Right lobe of liver (tissue), 6 donors: ENCODE data around the gene TTC38. TPM values are rescaled to one million over a fixed set of nuclear protein-coding genes. Genes with fewer than 3 reads are reported as not detected.
A peak's percentile ranks its signal among the peaks of the same experiment; 100 is the strongest.

Source experiments
- ATAC-seq, 4 donors: fragments of 200-7000 bp; cut with Tn5 transposase; one replicate each; pipeline ENCODE4 v1.9.1; 2020; ENCODE audit warnings: mild to moderate bottlenecking in 4 of 4, moderate library complexity in 4 of 4
- DNase-seq, 3 donors: peaks; one replicate each; pipeline ENCODE4 v3.0.0-alpha.2; 2020
- H3K27ac ChIP-seq, 3 donors: fragments of 200-600 bp; one replicate each; pipeline ENCODE4 v1.8.0; 2022
- H3K27me3 ChIP-seq, 2 donors: fragments of 200-600 bp; one replicate each; pipeline ENCODE4 v1.8.0; 2022
- H3K36me3 ChIP-seq, 4 donors: fragments of 200-600 bp; sonication (generic) in 1 of 4; one replicate each; pipeline versions ENCODE4 v1.5.1 to v1.8.0; 2017 to 2022; ENCODE audit warnings: control low read depth in 1 of 4
- H3K4me1 ChIP-seq, 4 donors: fragments of 200-600 bp; sonication (generic) in 1 of 4; one replicate each; pipeline versions ENCODE4 v1.5.1 to v1.8.0; 2017 to 2022; ENCODE audit warnings: control low read depth in 1 of 4
- H3K4me3 ChIP-seq, 3 donors: fragments of 200-600 bp; one replicate each; pipeline ENCODE4 v1.8.0; 2022
- H3K9me3 ChIP-seq, 4 donors: fragments of 200-600 bp; sonication (generic) in 1 of 4; one replicate each; pipeline versions ENCODE4 v1.5.1 to v1.8.0; 2017 to 2022; ENCODE audit warnings: control low read depth in 1 of 4
- CTCF ChIP-seq, 4 donors: fragments of 200-600 bp in 3 of 4; fragments of 450-650 bp in 1 of 4; IDR thresholded peaks; one replicate each; pipeline versions ENCODE4 v1.5.1 to v1.8.0; 2016 to 2022; ENCODE audit warnings: antibody characterized with exemption in 4 of 4, mild to moderate bottlenecking in 2 of 4
- POLR2A ChIP-seq: fragments of 450-650 bp; IDR thresholded peaks from one replicate; pipeline ENCODE4 v1.6.1; 2017; ENCODE audit warnings: antibody characterized with exemption, mild to moderate bottlenecking
- WGBS: methylation state at CpG from one replicate; pipeline ENCODE4 v1.1.6; 2018; ENCODE audit warnings: low coverage, low lambda C conversion rate; ENCODE audit not compliant: insufficient coverage; ENCODE audit errors: missing lambda C conversion rate; 5-methylcytosine and 5-hydroxymethylcytosine counted together
- intact Hi-C, 2 donors: fragments of 100-400 bp; cut with DNase I; formaldehyde crosslinking; loops; one replicate each; pipeline versions ENCODE4 v1.11.2 to v1.14.1; 2022
- total RNA-seq, 6 experiments: library from RNA; depleted of rRNA in 2 of 6; stranded (reverse); fragments of >200 nt in 2 of 6; fragmentation: NEBNext Ultra II Directional in 3 of 6; extraction: Animal tissue kit (Norgen Biotek cat#: 25700) in 3 of 6; gene quantifications; one replicate each; pipeline versions ENCODE4 v1.1.0 to v1.2.4, GENCODE V29; 2016 to 2023
- donor health status: DM: no; HTN: yes; CAD: no.
- donor health status: DM: no; HTN: no; CAD: no.
- donor health status: DM: no; HTN: no; CAD: no.
- donor health status: DM: no; HTN: yes; CAD: no.
- donor health status: DM: no; HTN: yes; CAD: no.

Gene TTC38
- total RNA-seq, 6 experiments from 2014 or later, result 91.1 to 278 (median 195) TPM

- Histone ChIP-seq H3K36me3 (peaks cover 8 to 98% (median 59%) of the 10 kb centered on the region in 4 donors), H3K27me3 (no peaks in the 10 kb centered on the region), H3K27ac (peak overlapping the region; percentile 26 to 38 (median 37)), H3K4me1 (no peaks in the 10 kb centered on the region), H3K9me3 (no peaks in the 10 kb centered on the region), H3K4me3 (no peak overlapping the region)
- 88% methylated on average over 1 of the region's 15 CpGs for WGBS
- DNase-seq, result peak in 1 of 3 donors; percentile 22
- TF ChIP-seq CTCF (IDR thresholded peaks at IDR 0.05) (no peak), POLR2A (no peak)
- ATAC-seq, result peak in 1 of 4 donors; percentile 4
- intact Hi-C loops, result loop anchor here in 1 of 2 donors (10.0 kb wide), 1 partner anchor 52 kb away; no protein-coding TSS in a partner anchor
These were observed 19.4 kb downstream of the TTC38 start for GRCh38 chr22:46286941-46287872.

GRCh38 chr22:46287873-46288751 lies 20.3 kb downstream of the TTC38 start:
- H3K27ac ChIP-seq, result peak overlapping the region; percentile 26 to 38 (median 37)
- no peaks in the 10 kb centered on the region for H3K4me1 ChIP-seq
- ATAC-seq, result peak; percentile 50 to 63 (median 60)
- no peaks in the 10 kb centered on the region for H3K27me3 ChIP-seq
- peak in 1 of 3 donors; percentile 46 for DNase-seq
- H3K36me3 ChIP-seq, result peaks cover 8 to 98% (median 62%) of the 10 kb centered on the region in 4 donors
- intact Hi-C loops, result loop anchor here in 1 of 2 donors (10.0 kb wide), 1 partner anchor 53 kb away; no protein-coding TSS in a partner anchor
- H3K9me3 ChIP-seq, result no peaks in the 10 kb centered on the region
- 59% methylated on average over 12 of the region's 24 CpGs for WGBS
- TF ChIP-seq POLR2A (no peak), CTCF (IDR thresholded peaks at IDR 0.05) (no peak)
- no peak overlapping the region for H3K4me3 ChIP-seq

- TF ChIP-seq POLR2A (no peak), CTCF (IDR thresholded peaks at IDR 0.05) (no peak)
- peaks cover 6 to 98% (median 60%) of the 10 kb centered on the region in 4 donors for H3K36me3 ChIP-seq
- H3K9me3 ChIP-seq, result no peaks in the 10 kb centered on the region
- intact Hi-C loops, result loop anchor here in 1 of 2 donors (10.0 kb wide), 1 partner anchor 54 kb away; no protein-coding TSS in a partner anchor
- DNase-seq, result no peak
- H3K27me3 ChIP-seq, result no peaks in the 10 kb centered on the region
- WGBS, result no CpG with 5 or more reads among the region's 7 CpGs
- H3K4me1 ChIP-seq, result no peaks in the 10 kb centered on the region
- H3K4me3 ChIP-seq, result no peak overlapping the region
- H3K27ac ChIP-seq, result peak overlapping the region in 2 of 3 donors; percentile 37 to 38
- ATAC-seq, result no peak
These were observed 21.0 kb downstream of the TTC38 start for GRCh38 chr22:46288846-46289243.

- TF ChIP-seq CTCF (IDR thresholded peaks at IDR 0.05) (no peak), POLR2A (no peak)
- Histone ChIP-seq H3K27ac (no peak overlapping the region), H3K4me1 (no peaks in the 10 kb centered on the region), H3K27me3 (no peaks in the 10 kb centered on the region), H3K36me3 (peaks cover 1 to 95% (median 56%) of the 10 kb centered on the region in 4 donors), H3K9me3 (no peaks in the 10 kb centered on the region), H3K4me3 (no peak overlapping the region)
- peak in 1 of 3 donors; percentile 22 for DNase-seq
- intact Hi-C loops, result loop anchor here in 1 of 2 donors (10.0 kb wide), 1 partner anchor 55 kb away; no protein-coding TSS in a partner anchor
- peak in 1 of 4 donors; percentile 1 for ATAC-seq
- WGBS, result no CpG with 5 or more reads among the region's 33 CpGs
These were observed 21.6 kb downstream of the TTC38 start for GRCh38 chr22:46289244-46289891.
